Activated CD4-positive, alpha-beta T cell treated with anti-CD3 and anti-CD28 coated beads, Interleukin-2, amount 10 ng/mL, durations not matched to agents 24 days and 14 days (primary cell): ENCODE data around the gene S100A11. TPM values are rescaled to one million over a fixed set of nuclear protein-coding genes. Genes with fewer than 3 reads are reported as not detected.
A peak's percentile ranks its signal among the peaks of the same experiment; 100 is the strongest.
"Not testable (repeated sequence)": the region's sequence is repeated elsewhere in the genome, so short reads cannot be mapped to it uniquely, and the experiment has no call there.

Experiments
- DNase-seq: peaks from one replicate; pipeline ENCODE4 v3.0.0; 2022
- H3K27ac Mint-ChIP-seq: one replicate; pipeline ENCODE4 v1.8.0; 2022; ENCODE audit warnings: mild to moderate bottlenecking, mixed read lengths
- H3K27me3 Mint-ChIP-seq: one replicate; pipeline ENCODE4 v1.8.0; 2022; ENCODE audit warnings: mixed read lengths
- H3K36me3 Mint-ChIP-seq: one replicate; pipeline ENCODE4 v1.8.0; 2022; ENCODE audit warnings: low read depth, mild to moderate bottlenecking, mixed read lengths
- H3K4me1 Mint-ChIP-seq: one replicate; pipeline ENCODE4 v1.8.0; 2021; ENCODE audit warnings: mixed read lengths
- H3K4me3 Mint-ChIP-seq: one replicate; pipeline ENCODE4 v1.8.0; 2022; ENCODE audit warnings: mild to moderate bottlenecking, moderate library complexity, mixed read lengths
- H3K9me3 Mint-ChIP-seq: one replicate; pipeline ENCODE4 v1.8.0; 2021; ENCODE audit warnings: mixed read lengths
- intact Hi-C: fragments of 100-400 bp; cut with micrococcal nuclease; formaldehyde crosslinking; loops from one replicate; pipeline ENCODE4 v1.15.1; 2023
- total RNA-seq: library from RNA; stranded (reverse); gene quantifications from 2 replicates; pipeline ENCODE4 v1.2.3, GENCODE V29; 2022

Gene S100A11
- total RNA-seq, result 218 TPM in 2 replicates

GRCh38 chr1:152036267-152037216 is at the start of gene S100A11:
Gene S100A11, minus strand, starts transcription at chr1:152037004. Its CDS starts 89 bp downstream, at chr1:152036915.
- intact Hi-C loops, result loop anchor here (5.0 kb wide), 1 partner anchor 54 kb away; no protein-coding TSS in a partner anchor
- Mint-ChIP-seq H3K27ac (peak within 1 kb of the TSS; percentile 98), H3K4me3 (peak within 1 kb of the TSS; percentile 98), H3K27me3 (no peaks in the 10 kb centered on the region), H3K9me3 (no peaks in the 10 kb centered on the region), H3K4me1 (peaks cover 42% of the 10 kb centered on the region), H3K36me3 (peaks cover 39% of the 10 kb centered on the region)
- DNase-seq, result peak; percentile 93

- intact Hi-C loops, result no loop called here
- no peak overlapping the region for H3K27ac Mint-ChIP-seq
- H3K36me3 Mint-ChIP-seq, result no peaks in the 10 kb centered on the region
- DNase-seq, result no peak
- no peak overlapping the region for H3K4me3 Mint-ChIP-seq
- H3K4me1 Mint-ChIP-seq, result no peaks in the 10 kb centered on the region
- H3K9me3 Mint-ChIP-seq, result no peaks in the 10 kb centered on the region
- H3K27me3 Mint-ChIP-seq, result peaks cover 22% of the 10 kb centered on the region
Measured at GRCh38 chr1:152084853-152085252, 48.0 kb upstream of the S100A11 start.

GRCh38 chr1:152081026-152081425 is 44.2 kb upstream of the S100A11 start:
- intact Hi-C loops, result not testable (repeated sequence)

GRCh38 chr1:152080494-152080893 is 43.7 kb upstream of the S100A11 start:
- H3K27ac Mint-ChIP-seq, H3K4me1 Mint-ChIP-seq, H3K36me3 Mint-ChIP-seq, intact Hi-C loops, H3K9me3 Mint-ChIP-seq, DNase-seq, H3K4me3 Mint-ChIP-seq: not testable (repeated sequence)
- H3K27me3 Mint-ChIP-seq, result peaks cover 17% of the 10 kb centered on the region

More at GRCh38 chr1:152081026-152081425, 44.2 kb upstream of the S100A11 start:
- not testable (repeated sequence) for H3K27ac Mint-ChIP-seq, H3K4me1 Mint-ChIP-seq, H3K4me3 Mint-ChIP-seq, DNase-seq, H3K36me3 Mint-ChIP-seq, H3K9me3 Mint-ChIP-seq
- H3K27me3 Mint-ChIP-seq, result peaks cover 15% of the 10 kb centered on the region

GRCh38 chr1:152078831-152079441 is 42.1 kb upstream of the S100A11 start:
- H3K4me1 Mint-ChIP-seq, result no peaks in the 10 kb centered on the region
- H3K36me3 Mint-ChIP-seq, result no peaks in the 10 kb centered on the region
- H3K4me3 Mint-ChIP-seq, result no peak overlapping the region
- H3K27me3 Mint-ChIP-seq, result peaks cover 25% of the 10 kb centered on the region
- intact Hi-C loops, result no loop called here
- H3K27ac Mint-ChIP-seq, result no peak overlapping the region
- no peak for DNase-seq
- H3K9me3 Mint-ChIP-seq, result no peaks in the 10 kb centered on the region

- Mint-ChIP-seq H3K4me1 (no peaks in the 10 kb centered on the region), H3K9me3 (no peaks in the 10 kb centered on the region), H3K27ac (no peak overlapping the region), H3K4me3 (no peak overlapping the region), H3K27me3 (peaks cover 49% of the 10 kb centered on the region), H3K36me3 (no peaks in the 10 kb centered on the region)
- no peak for DNase-seq
- intact Hi-C loops, result no loop called here
Measured at GRCh38 chr1:152072311-152072710, 35.5 kb upstream of the S100A11 start.

- peaks cover 52% of the 10 kb centered on the region for H3K27me3 Mint-ChIP-seq
- H3K4me3 Mint-ChIP-seq, result no peak overlapping the region
- H3K9me3 Mint-ChIP-seq, result no peaks in the 10 kb centered on the region
- H3K36me3 Mint-ChIP-seq, result no peaks in the 10 kb centered on the region
- no peak overlapping the region for H3K27ac Mint-ChIP-seq
- H3K4me1 Mint-ChIP-seq, result no peaks in the 10 kb centered on the region
- intact Hi-C loops, result no loop called here
- no peak for DNase-seq
Measured at GRCh38 chr1:152071123-152071522, 34.3 kb upstream of the S100A11 start.

- no peak overlapping the region for H3K4me3 Mint-ChIP-seq
- no peaks in the 10 kb centered on the region for H3K4me1 Mint-ChIP-seq
- peaks cover 45% of the 10 kb centered on the region for H3K27me3 Mint-ChIP-seq
- intact Hi-C loops, result no loop called here
- no peak for DNase-seq
- no peaks in the 10 kb centered on the region for H3K36me3 Mint-ChIP-seq
- no peak overlapping the region for H3K27ac Mint-ChIP-seq
- H3K9me3 Mint-ChIP-seq, result peaks cover 4% of the 10 kb centered on the region
Measured at GRCh38 chr1:152067929-152068328, 31.1 kb upstream of the S100A11 start.

GRCh38 chr1:152067150-152067549 is 30.3 kb upstream of the S100A11 start:
- H3K9me3 Mint-ChIP-seq, result peaks cover 4% of the 10 kb centered on the region
- H3K4me1 Mint-ChIP-seq, result no peaks in the 10 kb centered on the region
- H3K36me3 Mint-ChIP-seq, result no peaks in the 10 kb centered on the region
- no peak overlapping the region for H3K27ac Mint-ChIP-seq
- peaks cover 45% of the 10 kb centered on the region for H3K27me3 Mint-ChIP-seq
- DNase-seq, result no peak
- intact Hi-C loops, result no loop called here
- no peak overlapping the region for H3K4me3 Mint-ChIP-seq

GRCh38 chr1:152061952-152062351 is 25.1 kb upstream of the S100A11 start:
- intact Hi-C loops, result no loop called here
- peaks cover 4% of the 10 kb centered on the region for H3K9me3 Mint-ChIP-seq

GRCh38 chr1:152053375-152053774 is 16.6 kb upstream of the S100A11 start:
- Mint-ChIP-seq H3K27me3 (peaks cover 38% of the 10 kb centered on the region), H3K4me3 (no peak overlapping the region), H3K27ac (peak overlapping the region; percentile 47), H3K4me1 (peaks cover 19% of the 10 kb centered on the region), H3K9me3 (no peaks in the 10 kb centered on the region), H3K36me3 (no peaks in the 10 kb centered on the region)
- no peak for DNase-seq
- intact Hi-C loops, result loop anchor here (5.0 kb wide), 2 partner anchors 294 to 389 kb away; no protein-coding TSS in a partner anchor

More at GRCh38 chr1:152061952-152062351, 25.1 kb upstream of the S100A11 start:
- no peaks in the 10 kb centered on the region for H3K36me3 Mint-ChIP-seq
- H3K27me3 Mint-ChIP-seq, result peaks cover 27% of the 10 kb centered on the region
- H3K27ac Mint-ChIP-seq, result no peak overlapping the region
- H3K4me1 Mint-ChIP-seq, result no peaks in the 10 kb centered on the region
- no peak overlapping the region for H3K4me3 Mint-ChIP-seq
- DNase-seq, result no peak

- no peak overlapping the region for H3K4me3 Mint-ChIP-seq
- DNase-seq, result peak; percentile 94
- H3K27me3 Mint-ChIP-seq, result peaks cover 32% of the 10 kb centered on the region
- intact Hi-C loops, result loop anchor here (1.0 to 5.0 kb wide), 4 partner anchors 58 to 390 kb away; no protein-coding TSS in a partner anchor
- peaks cover 27% of the 10 kb centered on the region for H3K4me1 Mint-ChIP-seq
- no peaks in the 10 kb centered on the region for H3K9me3 Mint-ChIP-seq
- H3K36me3 Mint-ChIP-seq, result no peaks in the 10 kb centered on the region
- no peak overlapping the region for H3K27ac Mint-ChIP-seq
Measured at GRCh38 chr1:152052606-152053005, 15.8 kb upstream of the S100A11 start.

- intact Hi-C loops, result loop anchor here (5.0 kb wide), 2 partner anchors 296 to 391 kb away; no protein-coding TSS in a partner anchor
- Mint-ChIP-seq H3K27me3 (peaks cover 27% of the 10 kb centered on the region), H3K4me1 (peaks cover 32% of the 10 kb centered on the region), H3K9me3 (no peaks in the 10 kb centered on the region), H3K27ac (peak overlapping the region; percentile 0), H3K36me3 (no peaks in the 10 kb centered on the region), H3K4me3 (no peak overlapping the region)
- no peak for DNase-seq
Measured at GRCh38 chr1:152050886-152051675, 14.3 kb upstream of the S100A11 start.
